GM12873 (cell line): ENCODE results near the gene SKAP1.

Source experiments
- CTCF ChIP-seq: IDR thresholded peaks from 2 replicates; pipeline ENCODE4 v1.5.1; 2012; ENCODE audit warnings: low read depth, mild to moderate bottlenecking, moderate library complexity, low read length, control low read depth; ENCODE audit not compliant: insufficient read depth; ENCODE audit errors: missing control alignments

Gene SKAP1

DNA sequence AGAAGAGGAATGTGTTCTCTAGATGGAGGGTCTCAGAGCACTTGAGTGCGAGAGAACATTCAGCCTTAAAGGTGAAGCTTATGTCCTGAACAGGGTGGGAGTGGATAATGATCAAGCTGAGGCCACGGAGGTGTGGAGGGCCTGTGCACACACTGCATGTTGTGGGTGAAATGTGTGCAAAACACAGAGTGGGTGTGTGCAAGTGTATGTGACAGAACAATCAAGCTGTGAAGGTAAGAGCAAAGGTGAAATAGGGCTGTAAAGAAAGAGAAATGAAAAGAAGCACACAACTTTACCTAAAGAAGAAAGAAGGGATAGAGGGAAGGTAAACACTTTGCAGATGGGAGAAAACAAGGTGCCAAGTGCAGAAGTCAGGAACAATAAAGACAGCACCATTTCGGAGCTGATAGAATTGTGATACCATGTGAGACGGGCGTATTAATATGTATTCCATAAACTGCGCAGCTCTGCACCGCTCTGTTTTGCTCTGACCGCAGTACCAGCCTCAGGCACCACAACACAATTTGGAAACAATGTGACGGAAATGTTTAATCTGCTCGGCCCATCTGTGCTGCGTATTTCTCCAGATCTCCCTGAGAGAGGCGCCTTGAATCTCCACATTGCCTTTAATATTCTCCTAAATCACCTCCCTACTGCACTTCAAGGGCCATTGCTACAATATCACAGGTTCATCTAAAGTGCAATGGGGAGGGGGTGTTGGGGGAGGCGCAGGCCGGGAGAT is 281.8 kb downstream of the SKAP1 start:
- no peak for TF ChIP-seq CTCF

DNA sequence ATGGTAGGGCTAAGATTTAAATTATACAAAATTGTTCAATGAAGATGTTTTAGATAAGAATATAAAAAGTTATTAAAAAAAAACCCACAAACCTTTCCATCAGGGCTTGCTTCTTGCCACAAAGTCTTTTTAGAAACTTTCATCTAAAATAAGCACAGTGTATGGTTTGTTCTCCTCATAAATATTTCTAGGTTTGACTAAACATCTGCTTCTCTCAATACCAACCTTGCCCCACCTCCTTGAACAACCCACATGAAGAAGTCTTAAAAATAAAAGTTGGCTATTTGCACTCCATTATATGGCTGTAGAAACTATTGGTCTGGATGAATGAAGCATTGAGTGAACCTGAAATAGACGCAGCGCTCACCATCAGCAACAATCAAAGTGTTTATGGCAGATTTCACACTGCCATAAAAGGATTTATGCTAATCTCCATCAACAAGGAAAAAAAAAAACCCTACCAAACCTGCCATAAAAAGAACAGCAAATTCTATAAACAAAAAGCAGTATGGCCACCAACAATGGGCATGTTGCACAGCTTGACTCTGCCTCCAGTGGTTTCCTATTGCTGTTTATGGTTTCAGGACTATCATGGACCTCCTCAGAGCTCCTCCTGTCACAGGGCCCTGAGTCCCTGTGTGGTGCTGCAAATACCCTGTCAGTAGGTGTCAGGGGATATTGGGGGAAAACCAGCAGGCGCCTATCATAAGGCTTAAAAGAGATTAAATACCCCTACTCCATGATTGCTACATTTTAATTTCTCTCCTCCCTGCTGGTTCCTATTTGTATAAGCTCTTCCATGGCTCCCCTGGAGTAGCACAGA is 284.8 kb downstream of the SKAP1 start:
- no peak for TF ChIP-seq CTCF

- no peak for TF ChIP-seq CTCF
These were observed 285.8 kb downstream of the SKAP1 start for GRCh38 chr17:48144231-48144630.

- TF ChIP-seq CTCF, result no peak
These were observed 286.4 kb downstream of the SKAP1 start for GRCh38 chr17:48143629-48144028.

DNA sequence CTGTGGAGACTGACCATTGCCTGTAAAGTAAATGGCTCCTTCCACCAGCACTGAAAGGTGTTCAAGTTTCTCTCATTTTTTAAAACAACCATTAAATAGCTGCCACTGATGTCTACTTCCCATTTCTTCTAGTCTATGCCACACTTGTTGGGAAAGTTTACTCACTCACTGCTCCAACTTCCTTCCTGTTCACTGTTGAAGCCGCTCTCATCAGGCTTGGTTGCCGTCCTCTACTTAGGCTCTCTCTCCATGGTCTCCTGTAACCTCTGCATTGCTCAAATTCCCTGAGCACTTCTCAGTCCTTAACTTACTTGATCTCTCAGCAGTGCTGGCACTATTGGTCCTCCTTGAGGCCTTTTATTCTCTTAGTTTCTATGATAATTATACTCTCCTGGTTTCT is 290.1 kb downstream of the SKAP1 start:
- no peak for TF ChIP-seq CTCF

DNA sequence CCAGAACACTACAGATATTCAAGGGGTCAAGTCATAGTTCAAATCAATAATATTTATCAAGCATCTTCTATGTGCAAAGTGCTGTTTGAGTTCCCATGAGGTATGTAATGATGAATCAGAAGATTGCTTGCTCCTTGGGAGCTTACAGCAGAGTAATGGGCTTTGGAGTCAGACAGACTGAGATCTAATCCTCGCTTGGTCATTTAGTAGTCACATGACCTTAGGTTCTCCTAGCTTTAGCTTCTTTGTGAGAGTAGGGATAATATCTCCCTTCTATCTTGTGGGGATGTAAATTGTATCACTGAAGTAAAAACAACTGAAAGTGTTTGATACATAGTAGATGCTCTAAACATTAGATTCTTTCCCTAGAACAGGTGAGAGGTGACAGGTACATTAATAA is 292.4 kb downstream of the SKAP1 start:
- TF ChIP-seq CTCF, result no peak

GRCh38 chr17:48134912-48135480 is 295.0 kb downstream of the SKAP1 start:
- peak; percentile 49 for TF ChIP-seq CTCF
